ENCODE measurements around the gene CEMIP2. TPM values are rescaled to one million over a fixed set of nuclear protein-coding genes. Genes with fewer than 3 reads are reported as not detected.

Gene CEMIP2
- total RNA-seq, 4 donors from 2014 or later, result 7.4 to 50.7 (median 30.5) TPM

GRCh38 chr9:71676460-71676859 lies 91.9 kb downstream of the CEMIP2 start:
- no peak overlapping the region for H3K4me3 ChIP-seq
- no peaks in the 10 kb centered on the region for H3K27me3 ChIP-seq
- H3K27ac ChIP-seq, result no peak overlapping the region
- no peaks in the 10 kb centered on the region for H3K36me3 ChIP-seq
- intact Hi-C loops (cut with DNase I; ENCODE audit: low total_unique reads), result no loop called here
- DNase-seq, result no peak
- no peak for TF ChIP-seq POLR2A (IDR thresholded peaks at IDR 0.05)
- TF ChIP-seq CTCF (IDR thresholded peaks at IDR 0.05), result no peak
- H3K4me1 ChIP-seq, result no peaks in the 10 kb centered on the region
- H3K9me3 ChIP-seq, result no peaks in the 10 kb centered on the region

DNA sequence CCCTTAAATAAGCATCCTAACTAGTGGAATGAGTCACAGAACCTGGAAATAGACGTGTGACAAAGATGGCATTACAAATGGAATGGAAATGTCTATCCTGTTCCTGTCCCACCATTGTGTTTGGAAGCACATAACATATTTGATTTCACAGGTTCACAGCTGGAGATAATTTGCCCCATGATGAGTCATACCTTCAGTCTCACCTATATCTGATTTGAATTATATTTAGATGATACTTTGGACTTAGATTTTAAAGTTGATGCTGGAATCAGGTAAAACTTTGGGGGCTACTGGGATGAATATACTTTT lies 92.5 kb downstream of the CEMIP2 start:
- H3K36me3 ChIP-seq, result no peaks in the 10 kb centered on the region
- no peaks in the 10 kb centered on the region for H3K9me3 ChIP-seq
- intact Hi-C loops (cut with DNase I; ENCODE audit: low total_unique reads), result no loop called here
- H3K4me1 ChIP-seq, result no peaks in the 10 kb centered on the region
- no peak overlapping the region for H3K27ac ChIP-seq
- DNase-seq, result no peak
- TF ChIP-seq POLR2A (IDR thresholded peaks at IDR 0.05) (no peak), CTCF (IDR thresholded peaks at IDR 0.05) (no peak)
- no peaks in the 10 kb centered on the region for H3K27me3 ChIP-seq
- no peak overlapping the region for H3K4me3 ChIP-seq

- H3K27me3 ChIP-seq, result no peaks in the 10 kb centered on the region
- TF ChIP-seq POLR2A (IDR thresholded peaks at IDR 0.05) (no peak), CTCF (IDR thresholded peaks at IDR 0.05) (no peak)
- H3K4me1 ChIP-seq, result no peaks in the 10 kb centered on the region
- no peak for DNase-seq
- H3K27ac ChIP-seq, result no peak overlapping the region
- intact Hi-C loops (cut with DNase I; ENCODE audit: low total_unique reads), result no loop called here
- no peaks in the 10 kb centered on the region for H3K9me3 ChIP-seq
- no peak overlapping the region for H3K4me3 ChIP-seq
- no peaks in the 10 kb centered on the region for H3K36me3 ChIP-seq
Observed at GRCh38 chr9:71675105-71675856, 93.0 kb downstream of the CEMIP2 start.

- H3K27me3 ChIP-seq, result no peaks in the 10 kb centered on the region
- no peak for DNase-seq
- H3K36me3 ChIP-seq, result no peaks in the 10 kb centered on the region
- H3K27ac ChIP-seq, result no peak overlapping the region
- no peak for TF ChIP-seq CTCF (IDR thresholded peaks at IDR 0.05)
- no peak for TF ChIP-seq POLR2A (IDR thresholded peaks at IDR 0.05)
- no peaks in the 10 kb centered on the region for H3K9me3 ChIP-seq
- H3K4me3 ChIP-seq, result no peak overlapping the region
- no peaks in the 10 kb centered on the region for H3K4me1 ChIP-seq
- intact Hi-C loops (cut with DNase I; ENCODE audit: low total_unique reads), result no loop called here
Observed at GRCh38 chr9:71672573-71672972, 95.7 kb downstream of the CEMIP2 start.

GRCh38 chr9:71671289-71671688 lies 97.0 kb downstream of the CEMIP2 start:
- H3K9me3 ChIP-seq, result no peaks in the 10 kb centered on the region
- no peak for DNase-seq
- no peaks in the 10 kb centered on the region for H3K4me1 ChIP-seq
- TF ChIP-seq POLR2A (IDR thresholded peaks at IDR 0.05) (no peak), CTCF (IDR thresholded peaks at IDR 0.05) (no peak)
- no peaks in the 10 kb centered on the region for H3K27me3 ChIP-seq
- H3K4me3 ChIP-seq, result no peak overlapping the region
- no peak overlapping the region for H3K27ac ChIP-seq
- H3K36me3 ChIP-seq, result no peaks in the 10 kb centered on the region
- intact Hi-C loops (cut with DNase I; ENCODE audit: low total_unique reads), result no loop called here

Data from uterus (tissue), 4 donors.